NT2/D1 (cell line): ENCODE data around the gene MYO5C.

Source experiments
- YY1 ChIP-seq: IDR thresholded peaks from 2 replicates; pipeline ENCODE4 v1.6.1; 2011; ENCODE audit not compliant: insufficient read length, insufficient read depth
- ZNF274 ChIP-seq: IDR thresholded peaks from 2 replicates; pipeline ENCODE4 v1.6.1; 2011; ENCODE audit warnings: mild to moderate bottlenecking, low read depth, low read length

GRCh38 chr15:52191207-52191606 is 104.4 kb downstream of the MYO5C start, which contains the start of gene GNB5:
- no peak for TF ChIP-seq ZNF274
- TF ChIP-seq YY1 = no peak
